Vagina (tissue), 2 donors: ENCODE measurements around the gene KIF22. TPM values are rescaled to one million over a fixed set of nuclear protein-coding genes. Genes with fewer than 3 reads are reported as not detected.

ENCODE experiments used
- DNase-seq, 2 donors: peaks; one replicate each; pipeline ENCODE4 v3.0.0-alpha.2; 2017; ENCODE audit errors: extremely low spot score in 2 of 2
- H3K27ac ChIP-seq: fragments of 200-600 bp; sonication (generic); one replicate; pipeline ENCODE4 v1.5.1; 2019
- H3K27me3 ChIP-seq: fragments of 200-600 bp; sonication (generic); one replicate; pipeline ENCODE4 v1.5.1; 2019
- H3K36me3 ChIP-seq, 2 donors: fragments of 200-600 bp; sonication (generic); one replicate each; pipeline ENCODE4 v1.5.1; 2017 to 2019
- H3K4me1 ChIP-seq: fragments of 200-600 bp; sonication (generic); one replicate; pipeline ENCODE4 v1.5.1; 2019
- H3K4me3 ChIP-seq, 2 donors: fragments of 200-600 bp; sonication (generic); 1 replicate in 1 of 2; 2 replicates in 1 of 2; pipeline ENCODE4 v1.5.1; 2016 to 2019
- H3K9me3 ChIP-seq: fragments of 200-600 bp; sonication (generic); one replicate; pipeline ENCODE4 v1.5.1; 2019
- POLR2A ChIP-seq, 2 donors: fragments of 450-650 bp; IDR thresholded peaks; one replicate each; pipeline ENCODE4 v1.6.1; 2017; ENCODE audit warnings: antibody characterized with exemption in 2 of 2, mild to moderate bottlenecking in 2 of 2, moderate library complexity in 2 of 2
- POLR2AphosphoS5 ChIP-seq, 2 donors: sonication (generic); formaldehyde crosslinking; IDR thresholded peaks; one replicate each; pipeline ENCODE4 v1.9.0; 2017; ENCODE audit warnings: antibody characterized with exemption in 2 of 2, mild to moderate bottlenecking in 2 of 2, low read depth in 1 of 2; ENCODE audit not compliant: insufficient read depth in 1 of 2
- intact Hi-C: fragments of 100-400 bp; cut with DNase I; formaldehyde crosslinking; loops from one replicate; pipeline ENCODE4 v1.15.1; 2023
- total RNA-seq: library from RNA; depleted of rRNA; stranded (reverse); fragments of >200 nt; gene quantifications from one replicate; pipeline ENCODE4 v1.2.3, GENCODE V29; 2016
- TF ChIP-seq, protein P1 (sequence below), 3 experiments: fragments of 450-650 bp in 2 of 3; fragments of 200-600 bp in 1 of 3; sonication (generic) in 1 of 3; IDR thresholded peaks; one replicate each; pipeline ENCODE4 v1.5.1; 2017 to 2019; ENCODE audit warnings: antibody characterized with exemption in 3 of 3, mild to moderate bottlenecking in 2 of 3, moderate library complexity in 2 of 3

Gene KIF22
- total RNA-seq, 1 donor from 2014 or later: 18.9 TPM

DNA sequence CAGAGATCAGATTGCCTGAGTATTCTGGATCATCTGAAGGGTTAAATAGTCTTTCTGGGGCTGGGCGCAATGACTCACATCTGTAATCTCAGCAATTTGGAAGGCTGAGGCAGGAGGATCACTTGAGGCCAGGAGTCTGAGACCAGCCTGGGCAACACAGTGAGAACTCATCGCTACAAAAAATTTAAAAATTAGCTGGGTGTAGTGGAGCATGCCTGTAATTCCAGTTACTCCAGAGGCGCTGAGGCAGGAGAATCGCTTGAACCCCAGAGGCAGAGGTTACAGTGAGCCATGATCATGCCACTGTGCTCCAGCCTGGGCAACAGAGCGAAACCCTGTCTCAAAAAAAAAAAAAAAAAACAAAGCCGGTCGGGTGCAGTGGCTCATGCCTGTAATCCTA lies 45.4 kb downstream of the KIF22 start:
- DNase-seq: no peak
- H3K4me1 ChIP-seq: no peaks in the 10 kb centered on the region
- no peaks in the 10 kb centered on the region for H3K9me3 ChIP-seq
- H3K36me3 ChIP-seq: peaks cover 0 to 91% of the 10 kb centered on the region in 2 donors
- no peak overlapping the region for H3K4me3 ChIP-seq
- TF ChIP-seq, protein P1, sequence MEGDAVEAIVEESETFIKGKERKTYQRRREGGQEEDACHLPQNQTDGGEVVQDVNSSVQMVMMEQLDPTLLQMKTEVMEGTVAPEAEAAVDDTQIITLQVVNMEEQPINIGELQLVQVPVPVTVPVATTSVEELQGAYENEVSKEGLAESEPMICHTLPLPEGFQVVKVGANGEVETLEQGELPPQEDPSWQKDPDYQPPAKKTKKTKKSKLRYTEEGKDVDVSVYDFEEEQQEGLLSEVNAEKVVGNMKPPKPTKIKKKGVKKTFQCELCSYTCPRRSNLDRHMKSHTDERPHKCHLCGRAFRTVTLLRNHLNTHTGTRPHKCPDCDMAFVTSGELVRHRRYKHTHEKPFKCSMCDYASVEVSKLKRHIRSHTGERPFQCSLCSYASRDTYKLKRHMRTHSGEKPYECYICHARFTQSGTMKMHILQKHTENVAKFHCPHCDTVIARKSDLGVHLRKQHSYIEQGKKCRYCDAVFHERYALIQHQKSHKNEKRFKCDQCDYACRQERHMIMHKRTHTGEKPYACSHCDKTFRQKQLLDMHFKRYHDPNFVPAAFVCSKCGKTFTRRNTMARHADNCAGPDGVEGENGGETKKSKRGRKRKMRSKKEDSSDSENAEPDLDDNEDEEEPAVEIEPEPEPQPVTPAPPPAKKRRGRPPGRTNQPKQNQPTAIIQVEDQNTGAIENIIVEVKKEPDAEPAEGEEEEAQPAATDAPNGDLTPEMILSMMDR (IDR thresholded peaks at IDR 0.05): no peak
- TF ChIP-seq POLR2A (IDR thresholded peaks at IDR 0.05) (no peak), POLR2AphosphoS5 (IDR thresholded peaks at IDR 0.05; ENCODE audit: insufficient read depth in 1 of 2, low read depth in 1 of 2) (no peak)
- no peak overlapping the region for H3K27ac ChIP-seq
- intact Hi-C loops: no loop called here
- no peaks in the 10 kb centered on the region for H3K27me3 ChIP-seq

DNA sequence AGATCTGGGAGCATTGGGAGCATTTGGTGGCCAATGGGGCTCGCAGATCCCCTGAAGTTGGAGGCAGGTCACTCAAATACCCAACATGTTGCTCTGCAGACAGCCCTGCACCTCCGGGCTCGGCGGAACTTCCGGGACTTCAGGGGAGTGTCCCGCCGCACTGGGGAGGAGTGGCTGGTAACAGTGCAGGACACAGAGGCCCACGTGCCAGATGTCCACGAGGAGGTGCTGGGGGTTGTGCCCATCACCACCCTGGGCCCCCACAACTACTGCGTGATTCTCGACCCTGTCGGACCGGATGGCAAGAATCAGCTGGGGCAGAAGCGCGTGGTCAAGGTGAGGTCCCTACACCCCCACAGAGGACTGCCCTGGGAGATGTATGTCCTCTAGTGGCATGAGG lies 46.1 kb downstream of the KIF22 start:
- TF ChIP-seq, protein P1 (IDR thresholded peaks at IDR 0.05): no peak
- TF ChIP-seq POLR2AphosphoS5 (IDR thresholded peaks at IDR 0.05; ENCODE audit: insufficient read depth in 1 of 2, low read depth in 1 of 2) (peak in 1 of 2 donors; percentile 14), POLR2A (IDR thresholded peaks at IDR 0.05) (no peak)
- no peak overlapping the region for H3K27ac ChIP-seq
- H3K9me3 ChIP-seq: no peaks in the 10 kb centered on the region
- H3K36me3 ChIP-seq: peaks cover 0 to 91% of the 10 kb centered on the region in 2 donors
- no peak overlapping the region for H3K4me3 ChIP-seq
- DNase-seq: no peak
- intact Hi-C loops: no loop called here
- no peaks in the 10 kb centered on the region for H3K4me1 ChIP-seq
- H3K27me3 ChIP-seq: no peaks in the 10 kb centered on the region

DNA sequence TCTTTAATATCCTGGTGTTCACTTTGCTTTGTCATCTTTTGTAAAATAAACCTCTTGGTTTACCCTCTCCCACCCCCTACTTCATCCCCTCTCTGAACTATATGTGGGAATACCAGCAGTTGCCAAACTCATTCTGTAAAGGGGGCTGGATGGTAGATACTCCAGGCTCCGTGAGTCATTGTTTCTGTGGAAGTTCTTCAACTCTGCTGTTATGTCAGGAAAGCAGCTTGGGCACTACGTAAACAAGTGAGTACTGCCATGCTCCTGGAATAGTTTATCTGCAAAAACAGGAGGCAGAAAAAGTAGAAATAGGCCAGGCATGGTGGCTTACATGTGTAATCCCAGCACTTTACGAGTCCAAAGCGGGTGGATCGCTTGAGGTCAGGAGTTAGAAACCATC lies 47.3 kb downstream of the KIF22 start:
- Histone ChIP-seq H3K9me3 (no peaks in the 10 kb centered on the region), H3K4me1 (no peaks in the 10 kb centered on the region), H3K27ac (no peak overlapping the region), H3K36me3 (peaks cover 0 to 89% of the 10 kb centered on the region in 2 donors), H3K27me3 (no peaks in the 10 kb centered on the region), H3K4me3 (no peak overlapping the region)
- DNase-seq: no peak
- TF ChIP-seq POLR2A (IDR thresholded peaks at IDR 0.05) (no peak), POLR2AphosphoS5 (IDR thresholded peaks at IDR 0.05; ENCODE audit: insufficient read depth in 1 of 2, low read depth in 1 of 2) (no peak)
- TF ChIP-seq, protein P1 (IDR thresholded peaks at IDR 0.05): no peak
- intact Hi-C loops: no loop called here

DNA sequence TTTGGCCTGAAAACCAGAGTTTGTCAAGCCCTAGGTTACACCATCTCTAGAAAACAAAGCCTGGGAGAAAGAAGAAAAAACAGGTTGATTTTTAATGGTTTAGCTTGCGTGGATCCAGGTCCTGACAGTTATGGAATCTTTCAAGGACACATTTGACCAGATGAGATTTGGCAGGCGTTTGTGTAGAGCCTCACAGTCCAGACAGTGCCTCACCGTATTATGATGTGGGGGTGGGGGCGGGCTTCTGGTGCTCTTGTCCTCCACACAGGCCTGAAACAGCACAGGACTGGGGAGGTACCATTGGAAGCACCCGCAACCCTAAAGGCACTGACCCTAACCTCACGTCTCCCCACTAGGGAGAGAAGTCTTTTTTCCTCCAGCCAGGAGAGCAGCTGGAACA lies 49.3 kb downstream of the KIF22 start:
- Histone ChIP-seq H3K27ac (no peak overlapping the region), H3K4me1 (no peaks in the 10 kb centered on the region), H3K9me3 (no peaks in the 10 kb centered on the region), H3K27me3 (no peaks in the 10 kb centered on the region), H3K36me3 (peaks cover 0 to 75% of the 10 kb centered on the region in 2 donors), H3K4me3 (no peak overlapping the region)
- intact Hi-C loops: no loop called here
- TF ChIP-seq, protein P1 (IDR thresholded peaks at IDR 0.05): no peak
- TF ChIP-seq POLR2A (IDR thresholded peaks at IDR 0.05): no peak
- TF ChIP-seq POLR2AphosphoS5 (IDR thresholded peaks at IDR 0.05; ENCODE audit: insufficient read depth in 1 of 2, low read depth in 1 of 2): no peak
- DNase-seq: no peak

DNA sequence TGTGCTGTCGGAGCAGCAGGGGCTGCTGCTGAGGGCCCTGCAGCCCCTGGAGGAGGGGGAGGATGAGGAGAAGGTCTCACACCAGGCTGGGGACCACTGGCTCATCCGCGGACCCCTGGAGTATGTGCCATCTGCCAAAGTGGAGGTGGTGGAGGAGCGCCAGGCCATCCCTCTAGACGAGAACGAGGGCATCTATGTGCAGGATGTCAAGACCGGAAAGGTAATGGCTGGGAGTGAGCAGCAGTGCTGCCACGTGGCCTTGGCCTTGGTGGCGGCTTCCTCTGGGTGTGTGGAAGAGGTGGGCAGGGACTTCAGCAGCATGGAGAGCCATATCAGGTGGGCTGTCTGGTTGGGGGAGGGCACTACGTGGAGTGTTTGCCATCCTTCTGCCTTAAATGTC lies 49.7 kb downstream of the KIF22 start:
- no peaks in the 10 kb centered on the region for H3K27me3 ChIP-seq
- TF ChIP-seq POLR2A (IDR thresholded peaks at IDR 0.05): no peak
- TF ChIP-seq, protein P1 (IDR thresholded peaks at IDR 0.05): no peak
- no peak for TF ChIP-seq POLR2AphosphoS5 (IDR thresholded peaks at IDR 0.05; ENCODE audit: insufficient read depth in 1 of 2, low read depth in 1 of 2)
- DNase-seq: no peak
- no peaks in the 10 kb centered on the region for H3K9me3 ChIP-seq
- H3K36me3 ChIP-seq: peaks cover 0 to 75% of the 10 kb centered on the region in 2 donors
- intact Hi-C loops: no loop called here
- H3K4me3 ChIP-seq: no peak overlapping the region
- H3K4me1 ChIP-seq: no peaks in the 10 kb centered on the region
- no peak overlapping the region for H3K27ac ChIP-seq
